ENCODE data around the gene SLC1A2.

SLC1A2 gene

DNA sequence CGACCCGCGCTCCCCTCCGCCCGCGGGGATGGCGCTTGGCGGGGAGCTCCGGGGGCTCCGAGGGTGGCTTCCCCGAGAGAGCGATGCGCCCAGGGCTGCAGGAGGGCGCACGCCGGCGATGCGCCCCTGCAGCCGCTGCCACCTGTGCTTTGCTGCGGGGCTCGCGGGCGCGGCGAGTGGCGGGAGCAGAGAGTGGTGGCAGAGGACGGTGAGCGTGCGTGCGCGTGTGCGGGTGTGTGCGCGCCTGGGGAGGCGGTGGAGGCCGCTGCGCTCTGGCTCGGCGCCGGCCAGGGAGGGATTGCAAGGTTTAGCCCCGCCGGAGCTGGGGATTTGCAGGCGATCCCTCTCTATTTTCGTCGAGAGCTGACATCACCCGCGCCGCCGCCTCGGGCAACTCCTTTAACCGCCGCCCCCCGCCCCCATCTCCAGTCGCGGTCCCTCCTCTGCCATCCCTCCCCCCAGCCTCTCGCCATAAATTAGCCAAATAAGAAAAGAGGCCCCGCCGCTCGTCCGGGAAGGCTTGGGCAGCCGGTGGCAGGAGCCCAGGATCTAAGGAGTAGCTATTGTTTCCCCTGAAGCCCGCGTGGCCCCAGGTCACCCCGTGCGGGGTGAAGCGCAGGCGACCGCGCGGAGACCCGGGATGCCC, at the start of gene SLC1A2:
SLC1A2 (minus strand) TSS at position 375 of the 646 bp plus-strand sequence. CDS start 592 bp downstream, outside the sequence.
- peaks cover 95% of the 10 kb centered on the region for H3K27me3 ChIP-seq (ENCODE audit: control insufficient read depth, insufficient read depth, low read length)
- H3K4me3 ChIP-seq (ENCODE audit: low read depth, low read length) = peak within 1 kb of the TSS; percentile 72
- H3K4me1 ChIP-seq (ENCODE audit: control insufficient read depth, insufficient read depth, low read length) = peaks cover 6% of the 10 kb centered on the region; the same call in 1 of the 2 replicates
- H3K9ac ChIP-seq (ENCODE audit: low read depth, low read length) = 0 out of 2 replicates have a peak within 1 kb of the TSS, but pooled peaks have one; percentile 7
- no peak within 1 kb of the TSS for H3K27ac ChIP-seq (ENCODE audit: low read depth, low read length)
- no peaks in the 10 kb centered on the region for H3K9me3 ChIP-seq (ENCODE audit: control insufficient read depth, insufficient read depth, low read length)
- H3K36me3 ChIP-seq (ENCODE audit: control insufficient read depth, insufficient read depth, low read length) = no peaks in the 10 kb centered on the region

- Histone ChIP-seq H3K36me3 (ENCODE audit: control insufficient read depth, insufficient read depth, low read length) (no peaks in the 10 kb centered on the region), H3K4me3 (ENCODE audit: low read depth, low read length) (no peak overlapping the region), H3K9me3 (ENCODE audit: control insufficient read depth, insufficient read depth, low read length) (no peaks in the 10 kb centered on the region), H3K27me3 (ENCODE audit: control insufficient read depth, insufficient read depth, low read length) (no peaks in the 10 kb centered on the region), H3K27ac (ENCODE audit: low read depth, low read length) (no peak overlapping the region), H3K4me1 (ENCODE audit: control insufficient read depth, insufficient read depth, low read length) (no peaks in the 10 kb centered on the region), H3K9ac (ENCODE audit: low read depth, low read length) (no peak overlapping the region)
These were observed 46.7 kb upstream of the SLC1A2 start for GRCh38 chr11:35466058-35466457.

DNA sequence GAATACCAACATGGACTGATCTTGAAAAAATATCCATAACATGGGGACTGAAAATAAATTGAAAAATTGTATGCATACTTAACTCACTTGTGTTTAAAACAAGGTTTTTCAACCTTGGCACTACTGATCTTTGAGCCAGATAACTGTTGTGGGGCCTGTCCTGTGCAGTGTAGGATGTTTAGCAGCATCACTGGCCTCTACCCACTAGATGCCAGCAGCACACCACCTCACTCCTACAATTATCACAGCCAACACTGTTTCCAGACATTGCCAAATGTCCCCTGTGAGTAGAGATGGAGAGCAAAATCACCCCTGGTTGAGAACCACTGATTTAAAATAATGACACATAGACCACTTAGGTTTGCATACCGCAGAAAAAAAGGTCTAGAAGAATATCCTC, 45.0 kb upstream of the SLC1A2 start:
- Histone ChIP-seq H3K36me3 (ENCODE audit: control insufficient read depth, insufficient read depth, low read length) (no peaks in the 10 kb centered on the region), H3K9me3 (ENCODE audit: control insufficient read depth, insufficient read depth, low read length) (no peaks in the 10 kb centered on the region), H3K27me3 (ENCODE audit: control insufficient read depth, insufficient read depth, low read length) (no peaks in the 10 kb centered on the region), H3K4me1 (ENCODE audit: control insufficient read depth, insufficient read depth, low read length) (no peaks in the 10 kb centered on the region), H3K27ac (ENCODE audit: low read depth, low read length) (no peak overlapping the region), H3K4me3 (ENCODE audit: low read depth, low read length) (no peak overlapping the region), H3K9ac (ENCODE audit: low read depth, low read length) (no peak overlapping the region)

- Histone ChIP-seq H3K36me3 (ENCODE audit: control insufficient read depth, insufficient read depth, low read length) (no peaks in the 10 kb centered on the region), H3K27me3 (ENCODE audit: control insufficient read depth, insufficient read depth, low read length) (no peaks in the 10 kb centered on the region), H3K9ac (ENCODE audit: low read depth, low read length) (no peak overlapping the region), H3K27ac (ENCODE audit: low read depth, low read length) (no peak overlapping the region), H3K4me3 (ENCODE audit: low read depth, low read length) (no peak overlapping the region), H3K9me3 (ENCODE audit: control insufficient read depth, insufficient read depth, low read length) (no peaks in the 10 kb centered on the region), H3K4me1 (ENCODE audit: control insufficient read depth, insufficient read depth, low read length) (no peaks in the 10 kb centered on the region)
These were observed 44.0 kb upstream of the SLC1A2 start for GRCh38 chr11:35463331-35463751.

DNA sequence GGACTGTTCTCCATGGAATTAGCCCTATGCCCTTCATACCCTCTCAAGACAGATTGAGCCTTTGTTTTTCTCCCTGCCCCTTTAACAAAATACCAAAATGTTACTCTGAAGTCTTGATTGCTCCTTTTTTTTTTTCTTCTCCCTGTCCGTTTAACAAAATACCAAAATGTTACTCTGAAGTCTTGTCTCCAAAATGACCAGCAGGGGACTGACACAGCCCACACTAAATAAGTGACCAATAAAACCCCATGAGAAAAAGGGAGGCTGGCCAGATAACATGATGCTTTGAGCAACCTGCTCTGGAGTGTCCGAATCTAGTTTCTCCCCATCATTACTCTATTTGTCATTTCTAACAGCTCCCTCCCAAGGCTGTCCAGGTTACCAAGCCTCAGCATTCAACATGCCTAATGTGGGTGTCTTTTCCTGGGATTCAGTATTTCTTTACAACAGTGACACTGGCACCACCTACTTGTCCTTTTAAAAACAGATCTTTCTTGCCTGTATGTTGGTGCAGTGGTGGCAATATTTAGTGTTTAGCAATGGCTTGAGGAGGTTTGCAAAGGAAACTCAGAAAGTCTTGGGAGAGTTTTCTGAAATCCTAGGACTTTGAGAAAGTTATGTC, 42.7 kb upstream of the SLC1A2 start:
- no peaks in the 10 kb centered on the region for H3K27me3 ChIP-seq (ENCODE audit: control insufficient read depth, insufficient read depth, low read length)
- H3K36me3 ChIP-seq (ENCODE audit: control insufficient read depth, insufficient read depth, low read length) = no peaks in the 10 kb centered on the region
- no peaks in the 10 kb centered on the region for H3K9me3 ChIP-seq (ENCODE audit: control insufficient read depth, insufficient read depth, low read length)
- no peak overlapping the region for H3K4me3 ChIP-seq (ENCODE audit: low read depth, low read length)
- no peaks in the 10 kb centered on the region for H3K4me1 ChIP-seq (ENCODE audit: control insufficient read depth, insufficient read depth, low read length)
- no peak overlapping the region for H3K9ac ChIP-seq (ENCODE audit: low read depth, low read length)
- no peak overlapping the region for H3K27ac ChIP-seq (ENCODE audit: low read depth, low read length)

GRCh38 chr11:35459489-35459888, 40.1 kb upstream of the SLC1A2 start:
- Histone ChIP-seq H3K9ac (ENCODE audit: low read depth, low read length) (no peak overlapping the region), H3K4me1 (ENCODE audit: control insufficient read depth, insufficient read depth, low read length) (no peaks in the 10 kb centered on the region), H3K4me3 (ENCODE audit: low read depth, low read length) (no peak overlapping the region), H3K27me3 (ENCODE audit: control insufficient read depth, insufficient read depth, low read length) (no peaks in the 10 kb centered on the region), H3K9me3 (ENCODE audit: control insufficient read depth, insufficient read depth, low read length) (no peaks in the 10 kb centered on the region), H3K27ac (ENCODE audit: low read depth, low read length) (no peak overlapping the region), H3K36me3 (ENCODE audit: control insufficient read depth, insufficient read depth, low read length) (no peaks in the 10 kb centered on the region)

DNA sequence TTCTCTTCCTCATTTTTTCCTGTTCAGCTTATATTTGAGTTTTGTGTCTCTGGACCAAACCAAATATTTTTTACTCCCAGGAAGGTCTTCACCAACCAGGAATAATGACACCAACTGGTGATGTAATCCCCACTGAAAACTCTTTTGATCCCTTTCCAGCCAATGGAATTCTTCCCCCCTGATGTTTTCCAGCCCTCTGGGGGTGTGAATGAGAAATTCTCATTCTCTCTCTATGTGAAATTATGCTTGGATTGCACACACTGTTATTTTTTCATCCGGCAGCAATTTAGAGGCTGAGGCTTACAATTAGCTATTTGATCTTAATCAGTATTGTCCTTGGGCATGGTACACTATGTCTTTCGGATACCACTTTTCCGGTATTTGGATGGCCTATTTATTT, 39.5 kb upstream of the SLC1A2 start:
- no peak overlapping the region for H3K27ac ChIP-seq (ENCODE audit: low read depth, low read length)
- H3K4me3 ChIP-seq (ENCODE audit: low read depth, low read length) = no peak overlapping the region
- H3K9ac ChIP-seq (ENCODE audit: low read depth, low read length) = no peak overlapping the region
- H3K36me3 ChIP-seq (ENCODE audit: control insufficient read depth, insufficient read depth, low read length) = no peaks in the 10 kb centered on the region
- no peaks in the 10 kb centered on the region for H3K27me3 ChIP-seq (ENCODE audit: control insufficient read depth, insufficient read depth, low read length)
- no peaks in the 10 kb centered on the region for H3K4me1 ChIP-seq (ENCODE audit: control insufficient read depth, insufficient read depth, low read length)
- H3K9me3 ChIP-seq (ENCODE audit: control insufficient read depth, insufficient read depth, low read length) = no peaks in the 10 kb centered on the region

GRCh38 chr11:35454362-35454761, 35.0 kb upstream of the SLC1A2 start:
- no peak overlapping the region for H3K27ac ChIP-seq (ENCODE audit: low read depth, low read length)

GRCh38 chr11:35436581-35437250, 17.4 kb upstream of the SLC1A2 start:
- no peaks in the 10 kb centered on the region for H3K27me3 ChIP-seq (ENCODE audit: control insufficient read depth, insufficient read depth, low read length)

More at GRCh38 chr11:35454362-35454761, 35.0 kb upstream of the SLC1A2 start:
- Histone ChIP-seq H3K4me1 (ENCODE audit: control insufficient read depth, insufficient read depth, low read length) (no peaks in the 10 kb centered on the region), H3K9ac (ENCODE audit: low read depth, low read length) (no peak overlapping the region), H3K4me3 (ENCODE audit: low read depth, low read length) (no peak overlapping the region), H3K36me3 (ENCODE audit: control insufficient read depth, insufficient read depth, low read length) (no peaks in the 10 kb centered on the region), H3K27me3 (ENCODE audit: control insufficient read depth, insufficient read depth, low read length) (no peaks in the 10 kb centered on the region), H3K9me3 (ENCODE audit: control insufficient read depth, insufficient read depth, low read length) (no peaks in the 10 kb centered on the region)

DNA sequence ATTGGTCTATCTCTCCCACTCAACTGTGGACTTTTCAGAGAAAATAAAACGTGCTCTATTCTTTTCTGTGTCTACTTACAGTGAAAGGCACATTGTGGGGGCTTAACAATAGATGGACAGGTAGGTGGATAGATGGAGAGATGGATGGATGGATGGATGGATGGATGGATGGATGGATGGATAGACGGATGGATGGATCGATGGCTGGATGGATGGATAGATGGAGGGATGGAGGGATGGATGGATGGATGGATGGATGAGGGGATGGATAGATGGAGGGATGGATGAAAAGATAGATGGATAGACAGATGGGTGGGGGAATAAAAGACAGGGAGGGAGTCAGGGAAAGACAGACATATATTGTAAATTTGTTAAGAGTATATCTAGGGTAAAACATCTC, 14.2 kb upstream of the SLC1A2 start:
- Histone ChIP-seq H3K27me3 (ENCODE audit: control insufficient read depth, insufficient read depth, low read length) (no peaks in the 10 kb centered on the region), H3K36me3 (ENCODE audit: control insufficient read depth, insufficient read depth, low read length) (peaks cover 10% of the 10 kb centered on the region; the same call in 1 of the 2 replicates), H3K9me3 (ENCODE audit: control insufficient read depth, insufficient read depth, low read length) (no peaks in the 10 kb centered on the region), H3K27ac (ENCODE audit: low read depth, low read length) (no peak overlapping the region), H3K4me3 (ENCODE audit: low read depth, low read length) (no peak overlapping the region), H3K9ac (ENCODE audit: low read depth, low read length) (no peak overlapping the region), H3K4me1 (ENCODE audit: control insufficient read depth, insufficient read depth, low read length) (no peaks in the 10 kb centered on the region)

More at GRCh38 chr11:35436581-35437250, 17.4 kb upstream of the SLC1A2 start:
- H3K9ac ChIP-seq (ENCODE audit: low read depth, low read length) = no peak overlapping the region
- H3K4me3 ChIP-seq (ENCODE audit: low read depth, low read length) = no peak overlapping the region
- no peaks in the 10 kb centered on the region for H3K4me1 ChIP-seq (ENCODE audit: control insufficient read depth, insufficient read depth, low read length)
- H3K36me3 ChIP-seq (ENCODE audit: control insufficient read depth, insufficient read depth, low read length) = peaks cover 10% of the 10 kb centered on the region; the same call in 1 of the 2 replicates
- H3K27ac ChIP-seq (ENCODE audit: low read depth, low read length) = no peak overlapping the region
- H3K9me3 ChIP-seq (ENCODE audit: control insufficient read depth, insufficient read depth, low read length) = no peaks in the 10 kb centered on the region

GRCh38 chr11:35432464-35432863, 13.1 kb upstream of the SLC1A2 start:
- H3K9ac ChIP-seq (ENCODE audit: low read depth, low read length) = no peak overlapping the region
- H3K36me3 ChIP-seq (ENCODE audit: control insufficient read depth, insufficient read depth, low read length) = peaks cover 10% of the 10 kb centered on the region; the same call in 1 of the 2 replicates
- no peaks in the 10 kb centered on the region for H3K27me3 ChIP-seq (ENCODE audit: control insufficient read depth, insufficient read depth, low read length)
- no peaks in the 10 kb centered on the region for H3K9me3 ChIP-seq (ENCODE audit: control insufficient read depth, insufficient read depth, low read length)
- no peak overlapping the region for H3K4me3 ChIP-seq (ENCODE audit: low read depth, low read length)
- H3K4me1 ChIP-seq (ENCODE audit: control insufficient read depth, insufficient read depth, low read length) = no peaks in the 10 kb centered on the region
- H3K27ac ChIP-seq (ENCODE audit: low read depth, low read length) = no peak overlapping the region
